SK-N-SH (cell line): ENCODE measurements around the gene SSBP2. TPM values are rescaled to one million over a fixed set of nuclear protein-coding genes. Genes with fewer than 3 reads are reported as not detected.

Experiments used
- CTCF ChIA-PET: fragments of 300-600, 350-600 bp; formaldehyde crosslinking; extraction: SDS; loops from one replicate; lab custom pipeline; 2021; lab: Yijun Ruan, JAX
- POLR2A ChIA-PET: fragments of 350-600 bp; sonication (Branson Sonifier 250); formaldehyde crosslinking; extraction: SDS; loops from one replicate; lab custom pipeline; 2020; ENCODE audit warnings: antibody characterized with exemption, inconsistent platforms; lab: Yijun Ruan, JAX
- DNase-seq: peaks from one replicate; pipeline ENCODE4 v3.0.0; 2012
- H2AFZ ChIP-seq: fragments of 200-600 bp; sonication (generic); 2 replicates; pipeline ENCODE4 v1.8.1; 2016; ENCODE audit warnings: antibody characterized with exemption, mild to moderate bottlenecking, low read depth
- H3F3A ChIP-seq: fragments of 200-600 bp; sonication (generic); replicated peaks from 2 replicates; pipeline ENCODE3; 2016; ENCODE audit warnings: antibody characterized with exemption, mild to moderate bottlenecking; ENCODE audit not compliant: insufficient read depth
- H3K27ac ChIP-seq, 2 experiments: fragments of 200-500 bp in 1 of 2; fragments of 200-600 bp in 1 of 2; sonication (Bioruptor generic) in 1 of 2; sonication (generic), shearing (Covaris generic) in 1 of 2; 2 replicates each; pipeline versions ENCODE4 v1.5.1 to v1.6.1; 2014 to 2016; ENCODE audit warnings: low read depth in 2 of 2, inconsistent platforms in 1 of 2, low read length in 1 of 2, mild to moderate bottlenecking in 1 of 2, mixed read lengths in 1 of 2
- H3K27me3 ChIP-seq: fragments of 200-600 bp; sonication (generic), shearing (Covaris generic); 2 replicates; pipeline ENCODE4 v1.6.1; 2016; ENCODE audit warnings: mixed run types; ENCODE audit not compliant: insufficient read depth
- H3K36me3 ChIP-seq, 2 experiments: fragments of 200-500 bp in 1 of 2; fragments of 200-600 bp in 1 of 2; sonication (Bioruptor generic) in 1 of 2; sonication (generic) in 1 of 2; replicated peaks in 1 of 2; 2 replicates each; pipeline versions ENCODE3 to v1.5.1; 2014 to 2016; ENCODE audit warnings: low read length in 1 of 2, mild to moderate bottlenecking in 1 of 2; ENCODE audit not compliant: insufficient read depth in 2 of 2, control insufficient read depth in 1 of 2
- H3K4me1 ChIP-seq, 2 experiments: fragments of 200-500 bp in 1 of 2; fragments of 200-600 bp in 1 of 2; sonication (Bioruptor generic) in 1 of 2; sonication (generic), shearing (Covaris generic) in 1 of 2; 2 replicates each; pipeline versions ENCODE4 v1.5.1 to v1.6.1; 2014 to 2016; ENCODE audit warnings: low read depth in 1 of 2, low read length in 1 of 2, mixed run types in 1 of 2; ENCODE audit not compliant: insufficient read depth in 2 of 2, control insufficient read depth in 1 of 2
- H3K4me2 ChIP-seq: fragments of 200-600 bp; sonication (generic), shearing (Covaris generic); 2 replicates; pipeline ENCODE4 v1.6.1; 2017; ENCODE audit warnings: mixed run types
- H3K4me3 ChIP-seq, 2 experiments: fragments of 200-500 bp in 1 of 2; fragments of 200-600 bp in 1 of 2; sonication (Bioruptor generic) in 1 of 2; sonication (generic), shearing (Covaris generic) in 1 of 2; 2 replicates each; pipeline versions ENCODE4 v1.5.1 to v1.8.1; 2014 to 2016; ENCODE audit warnings: low read depth in 2 of 2, inconsistent platforms in 1 of 2, low read length in 1 of 2, mild to moderate bottlenecking in 1 of 2, mixed read lengths in 1 of 2, moderate library complexity in 1 of 2
- H3K79me2 ChIP-seq: fragments of 200-600 bp; sonication (generic); 2 replicates; pipeline ENCODE4 v1.8.1; 2017; ENCODE audit warnings: mild to moderate bottlenecking; ENCODE audit not compliant: insufficient read depth
- H3K9ac ChIP-seq: fragments of 200-600 bp; sonication (generic); 2 replicates; pipeline ENCODE4 v1.6.1; 2017; ENCODE audit warnings: mixed run types
- H3K9me2 ChIP-seq: fragments of 200-600 bp; sonication (generic); 2 replicates; pipeline ENCODE4 v1.6.1; 2017; ENCODE audit warnings: mixed run types
- H3K9me3 ChIP-seq: fragments of 200-600 bp; sonication (generic); 2 replicates; pipeline ENCODE4 v1.6.1; 2017; ENCODE audit warnings: mixed run types, mild to moderate bottlenecking, moderate library complexity
- H4K20me1 ChIP-seq: fragments of 200-600 bp; sonication (generic); 2 replicates; pipeline ENCODE4 v1.6.1; 2017; ENCODE audit warnings: mild to moderate bottlenecking, mixed run types; ENCODE audit not compliant: insufficient read depth
- EP300 ChIP-seq, 2 experiments: IDR thresholded peaks; 2 replicates each; pipeline versions ENCODE4 v1.4.0 to v1.6.1; 2012; ENCODE audit warnings: borderline replicate concordance in 1 of 2, low read depth in 1 of 2, low read length in 1 of 2
- GATA2 ChIP-seq: sonication (generic); formaldehyde crosslinking; IDR thresholded peaks from 2 replicates; pipeline ENCODE4 v1.5.0; 2020; ENCODE audit warnings: mild to moderate bottlenecking, missing genetic modification reagents
- MEF2A ChIP-seq: IDR thresholded peaks from 2 replicates; pipeline ENCODE4 v1.4.0; 2012; ENCODE audit warnings: low read depth, borderline replicate concordance
- MXI1 ChIP-seq: IDR thresholded peaks from 2 replicates; pipeline ENCODE4 v1.6.1; 2012; ENCODE audit warnings: mild to moderate bottlenecking, low read depth, low read length, improper control_type of control experiment
- NFIC ChIP-seq: IDR thresholded peaks from 2 replicates; pipeline ENCODE4 v1.4.0; 2012; ENCODE audit warnings: borderline replicate concordance
- RAD21 ChIP-seq: IDR thresholded peaks from 2 replicates; pipeline ENCODE4 v1.6.1; 2012; ENCODE audit warnings: mild to moderate bottlenecking, low read length
- RCOR1 ChIP-seq: fragments of 150-350 bp; IDR thresholded peaks from 2 replicates; pipeline ENCODE4 v1.6.1; 2017; ENCODE audit warnings: antibody characterized with exemption, low read length
- SMC3 ChIP-seq: IDR thresholded peaks from 2 replicates; pipeline ENCODE4 v1.6.1; 2012; ENCODE audit warnings: low read depth, low read length, improper control_type of control experiment
- TCF12 ChIP-seq: IDR thresholded peaks from 2 replicates; pipeline ENCODE4 v1.4.0; 2012
- WGBS: methylation state at CpG from one replicate; pipeline ENCODE4 v1.1.6; 2017; ENCODE audit warnings: low lambda C conversion rate; 5-methylcytosine and 5-hydroxymethylcytosine counted together
- polyA plus RNA-seq, 3 experiments: library from polyadenylated mRNA; depleted of rRNA; stranded (reverse); fragments of >200 nt; gene quantifications; 2 replicates each; pipeline ENCODE4 v1.2.3, GENCODE V29; 2012
- TF ChIP-seq, protein P1 (sequence below): fragments of 150-350 bp; IDR thresholded peaks from 2 replicates; pipeline ENCODE4 v1.6.1; 2016; ENCODE audit warnings: mild to moderate bottlenecking, low read depth, low read length
- TF ChIP-seq, protein P2 (sequence below): fragments of 200-600 bp; sonication (generic); IDR thresholded peaks from 2 replicates; pipeline ENCODE4 v1.6.1; 2017; ENCODE audit warnings: antibody characterized with exemption, mild to moderate bottlenecking, moderate library complexity

The SSBP2 gene
- polyA plus RNA-seq, 1 of the 3 experiments (the other 2 are of a cell fraction) = 35.3 TPM

DNA sequence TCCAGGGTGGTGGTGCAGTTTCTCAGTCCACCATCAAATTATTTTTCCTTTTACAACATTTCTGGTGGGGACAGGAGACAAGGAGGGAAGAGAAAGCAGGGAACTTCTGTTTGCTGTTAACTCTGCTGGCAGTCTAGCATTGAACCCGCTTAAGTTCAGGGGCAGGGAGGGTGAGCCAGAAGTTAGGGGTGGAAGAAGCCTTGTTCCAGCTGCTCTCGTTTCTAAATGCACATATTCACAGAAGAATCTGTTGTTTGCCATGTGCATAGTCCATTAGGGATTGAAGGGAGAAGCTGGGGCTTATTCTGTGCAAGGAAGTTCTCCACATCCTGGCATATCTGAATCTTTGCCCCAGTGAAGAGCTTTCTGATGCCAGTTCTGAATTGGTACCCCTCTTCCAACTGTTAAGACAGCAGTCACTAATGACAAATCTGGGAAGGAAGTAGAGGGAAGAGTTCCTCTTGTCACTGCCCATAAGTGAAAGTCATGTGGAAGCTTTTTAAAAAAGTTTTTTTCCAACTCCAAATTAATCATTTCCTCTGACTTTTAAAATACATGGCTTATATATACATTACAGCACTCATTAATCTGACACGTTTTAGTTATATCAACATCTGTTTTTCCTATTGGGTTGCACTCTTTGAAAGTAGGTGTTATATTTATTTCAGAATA lies 324.4 kb downstream of the SSBP2 start:
- DNase-seq = no peak
- Histone ChIP-seq H3K27ac (peak overlapping the region in 1 of 2 experiments; percentile 30; a peak in 1 of 4 replicates), H3K9ac (no peak overlapping the region), H2AFZ (no peak overlapping the region), H3K27me3 (no peaks in the 10 kb centered on the region)
- CTCF ChIA-PET = interaction anchor here (0.9 to 3.0 kb wide), 22 partner anchors 10 to 832 kb away, joined by 3 to 18 read pairs (median 6); partner anchors contain the start of gene SSBP2
- TF ChIP-seq MXI1 (no peak), NFIC (no peak), EP300 (IDR thresholded peaks at IDR 0.05; ENCODE audit: borderline replicate concordance in 1 of 2, low read depth in 1 of 2, low read length in 1 of 2) (no peak), MEF2A (no peak), TCF12 (no peak)
- TF ChIP-seq, protein P1, sequence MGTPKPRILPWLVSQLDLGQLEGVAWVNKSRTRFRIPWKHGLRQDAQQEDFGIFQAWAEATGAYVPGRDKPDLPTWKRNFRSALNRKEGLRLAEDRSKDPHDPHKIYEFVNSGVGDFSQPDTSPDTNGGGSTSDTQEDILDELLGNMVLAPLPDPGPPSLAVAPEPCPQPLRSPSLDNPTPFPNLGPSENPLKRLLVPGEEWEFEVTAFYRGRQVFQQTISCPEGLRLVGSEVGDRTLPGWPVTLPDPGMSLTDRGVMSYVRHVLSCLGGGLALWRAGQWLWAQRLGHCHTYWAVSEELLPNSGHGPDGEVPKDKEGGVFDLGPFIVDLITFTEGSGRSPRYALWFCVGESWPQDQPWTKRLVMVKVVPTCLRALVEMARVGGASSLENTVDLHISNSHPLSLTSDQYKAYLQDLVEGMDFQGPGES = no peak
- TF ChIP-seq, all 33 proteins: peak for 0
- no peaks in the 10 kb centered on the region for H3K9me2 ChIP-seq
- 64% methylated on average over 3 of the region's 3 CpGs for WGBS
- POLR2A ChIA-PET = no interaction called here
- no peaks in the 10 kb centered on the region for H3K9me3 ChIP-seq
- no peaks in the 10 kb centered on the region for H4K20me1 ChIP-seq
- 0 out of 2 replicates have a peak overlapping the region, but pooled peaks have one; percentile 1 for H3K4me2 ChIP-seq
- H3F3A ChIP-seq = peaks cover 15% of the 10 kb centered on the region
- H3K4me3 ChIP-seq = no peak overlapping the region
- no peaks in the 10 kb centered on the region for H3K36me3 ChIP-seq
- H3K79me2 ChIP-seq = no peaks in the 10 kb centered on the region
- H3K4me1 ChIP-seq = peaks cover 2 to 17% of the 10 kb centered on the region in 2 experiments

DNA sequence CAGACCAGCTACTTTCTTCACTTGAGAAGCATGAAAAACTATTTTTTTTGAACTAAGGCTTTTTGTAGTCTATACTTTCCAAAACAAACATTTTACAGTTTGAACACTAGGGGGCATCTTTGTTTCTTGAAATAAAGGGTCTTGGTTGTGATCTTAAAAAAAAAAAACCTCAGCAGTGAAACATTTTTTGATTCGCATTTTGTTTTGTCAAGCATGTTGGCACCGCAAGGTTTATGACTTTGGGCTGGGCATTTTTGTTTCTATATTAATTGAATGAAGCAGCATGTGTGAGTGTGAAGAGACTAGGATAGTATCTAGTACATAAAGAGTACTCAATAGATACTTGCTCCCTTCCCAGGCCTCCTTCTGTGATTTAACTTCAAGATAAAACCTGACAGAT lies 325.3 kb downstream of the SSBP2 start:
- ChIA-PET POLR2A (no interaction called here), CTCF (interaction anchor here (0.6 to 3.0 kb wide), 37 partner anchors 9 to 833 kb away, joined by 3 to 18 read pairs (median 3); partner anchors contain the start of gene SSBP2)
- Histone ChIP-seq H3K79me2 (no peaks in the 10 kb centered on the region), H2AFZ (peak overlapping the region; percentile 26; the same call in 1 of the 2 replicates), H3K27ac (peak overlapping the region in 1 of 2 experiments; percentile 30; a peak in 1 of 4 replicates), H3K4me2 (0 out of 2 replicates have a peak overlapping the region, but pooled peaks have one; percentile 1), H4K20me1 (no peaks in the 10 kb centered on the region), H3K9me3 (no peaks in the 10 kb centered on the region), H3K9ac (no peak overlapping the region), H3K4me1 (peaks cover 2 to 25% of the 10 kb centered on the region in 2 experiments), H3K36me3 (no peaks in the 10 kb centered on the region), H3K4me3 (no peak overlapping the region; a peak in 1 of 4 replicates), H3F3A (peaks cover 18% of the 10 kb centered on the region), H3K9me2 (no peaks in the 10 kb centered on the region), H3K27me3 (no peaks in the 10 kb centered on the region)
- 11% methylated on average over 2 of the region's 2 CpGs for WGBS
- TF ChIP-seq RCOR1 = no peak
- TF ChIP-seq, protein P2, sequence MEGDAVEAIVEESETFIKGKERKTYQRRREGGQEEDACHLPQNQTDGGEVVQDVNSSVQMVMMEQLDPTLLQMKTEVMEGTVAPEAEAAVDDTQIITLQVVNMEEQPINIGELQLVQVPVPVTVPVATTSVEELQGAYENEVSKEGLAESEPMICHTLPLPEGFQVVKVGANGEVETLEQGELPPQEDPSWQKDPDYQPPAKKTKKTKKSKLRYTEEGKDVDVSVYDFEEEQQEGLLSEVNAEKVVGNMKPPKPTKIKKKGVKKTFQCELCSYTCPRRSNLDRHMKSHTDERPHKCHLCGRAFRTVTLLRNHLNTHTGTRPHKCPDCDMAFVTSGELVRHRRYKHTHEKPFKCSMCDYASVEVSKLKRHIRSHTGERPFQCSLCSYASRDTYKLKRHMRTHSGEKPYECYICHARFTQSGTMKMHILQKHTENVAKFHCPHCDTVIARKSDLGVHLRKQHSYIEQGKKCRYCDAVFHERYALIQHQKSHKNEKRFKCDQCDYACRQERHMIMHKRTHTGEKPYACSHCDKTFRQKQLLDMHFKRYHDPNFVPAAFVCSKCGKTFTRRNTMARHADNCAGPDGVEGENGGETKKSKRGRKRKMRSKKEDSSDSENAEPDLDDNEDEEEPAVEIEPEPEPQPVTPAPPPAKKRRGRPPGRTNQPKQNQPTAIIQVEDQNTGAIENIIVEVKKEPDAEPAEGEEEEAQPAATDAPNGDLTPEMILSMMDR = peak; percentile 76
- TF ChIP-seq RAD21 = peak; percentile 75
- TF ChIP-seq SMC3 = peak; percentile 57
- TF ChIP-seq GATA2 (CRISPR knock-in tag) = no peak
- DNase-seq = peak; percentile 45
